NCI-H345 (cell line): ENCODE results near the gene TNFRSF8.
"Not testable (repeated sequence)": the region's sequence is repeated elsewhere in the genome, so short reads cannot be mapped to it uniquely, and the experiment has no call there.

ENCODE experiments used
- DNase-seq: peaks from one replicate; lab custom pipeline; 2025; lab: John Stamatoyannopoulos, UW

The TNFRSF8 gene

GRCh38 chr1:12087797-12088314 is 24.8 kb downstream of the TNFRSF8 start:
- no peak for DNase-seq

GRCh38 chr1:12088607-12089006 is 25.5 kb downstream of the TNFRSF8 start:
- no peak for DNase-seq

GRCh38 chr1:12090326-12090725 is 27.2 kb downstream of the TNFRSF8 start:
- DNase-seq = no peak

DNA sequence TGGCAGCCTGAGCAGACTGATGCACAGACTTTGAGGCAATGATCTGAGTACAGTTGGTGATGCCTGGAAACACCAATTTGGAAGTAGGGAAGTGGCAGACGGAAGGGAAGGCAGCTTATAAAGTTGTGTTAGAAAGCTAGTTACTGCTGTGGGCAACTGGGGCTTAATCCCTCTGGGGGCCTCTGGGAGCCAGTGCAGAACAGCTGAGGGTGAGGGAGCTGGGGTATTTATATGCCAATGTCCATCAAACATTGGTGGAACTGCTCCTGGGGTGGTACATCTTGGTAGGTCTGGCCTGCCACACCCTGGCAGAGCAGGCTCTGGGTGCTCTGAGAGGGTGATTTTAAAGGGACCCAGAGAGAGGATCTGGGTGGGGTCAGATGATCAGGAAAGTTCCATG is 28.1 kb downstream of the TNFRSF8 start:
- DNase-seq = no peak

GRCh38 chr1:12094180-12094579 is 31.1 kb downstream of the TNFRSF8 start:
- no peak for DNase-seq

DNA sequence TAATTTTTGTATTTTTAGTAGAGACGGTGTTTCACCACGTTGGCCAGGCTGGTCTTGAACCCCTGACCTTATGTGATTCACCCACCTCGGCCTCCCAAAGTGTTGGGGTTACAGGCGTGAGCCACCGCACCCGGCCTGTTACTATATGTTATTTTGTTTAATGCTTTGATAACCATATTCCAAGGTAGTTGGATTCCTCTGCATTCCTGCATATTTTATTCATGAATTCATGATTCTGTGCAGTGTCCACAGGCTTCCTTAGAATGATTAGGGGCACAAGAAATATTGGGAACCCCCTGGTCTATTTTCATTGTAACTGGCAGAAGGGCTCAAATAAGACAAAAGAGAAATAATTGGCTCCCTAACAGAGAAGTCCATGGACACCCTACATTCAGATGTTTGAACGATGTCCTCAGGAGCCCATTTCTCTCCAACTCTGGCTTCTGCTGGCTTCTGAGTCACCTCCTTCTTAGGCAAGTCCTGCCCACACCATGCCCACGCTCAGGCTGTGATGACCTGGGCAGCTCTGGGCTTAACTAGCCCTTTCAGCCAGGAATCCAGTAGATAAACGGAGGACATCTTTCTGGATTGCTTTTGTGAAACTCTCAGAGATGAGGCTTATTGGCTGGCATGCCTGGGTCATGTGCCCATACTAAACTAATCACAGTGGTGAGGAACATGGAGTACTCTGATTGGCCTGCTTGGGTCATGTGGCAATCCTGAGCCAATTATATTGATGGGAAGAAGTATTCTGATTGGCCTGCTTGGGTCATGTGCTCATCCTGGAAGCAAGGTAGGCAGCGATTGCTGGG is 32.6 kb downstream of the TNFRSF8 start:
- no peak for DNase-seq

- no peak for DNase-seq
These were observed 33.5 kb downstream of the TNFRSF8 start for GRCh38 chr1:12096615-12097014.

GRCh38 chr1:12097321-12097720 is 34.2 kb downstream of the TNFRSF8 start:
- no peak for DNase-seq

DNA sequence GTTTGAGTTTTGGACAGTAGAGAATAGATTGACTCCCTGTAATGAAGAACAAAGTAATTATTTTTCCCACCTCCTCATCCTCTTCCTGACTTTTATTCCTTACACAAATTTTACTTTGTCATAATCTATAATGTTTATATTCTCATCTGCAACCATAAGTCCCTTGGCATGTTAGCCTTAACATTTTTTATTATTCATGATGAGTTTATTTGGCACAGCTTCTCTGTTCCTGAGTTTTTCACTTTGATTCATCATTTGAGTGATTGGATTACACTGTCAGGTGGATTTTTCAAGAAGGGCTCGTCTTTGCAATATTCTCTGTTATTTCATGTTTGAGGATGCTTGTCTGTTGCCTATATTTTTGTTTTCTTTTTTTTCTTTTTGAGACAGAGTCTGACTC is 35.7 kb downstream of the TNFRSF8 start:
- DNase-seq = no peak

GRCh38 chr1:12099610-12100009 is 36.5 kb downstream of the TNFRSF8 start:
- DNase-seq = no peak

DNA sequence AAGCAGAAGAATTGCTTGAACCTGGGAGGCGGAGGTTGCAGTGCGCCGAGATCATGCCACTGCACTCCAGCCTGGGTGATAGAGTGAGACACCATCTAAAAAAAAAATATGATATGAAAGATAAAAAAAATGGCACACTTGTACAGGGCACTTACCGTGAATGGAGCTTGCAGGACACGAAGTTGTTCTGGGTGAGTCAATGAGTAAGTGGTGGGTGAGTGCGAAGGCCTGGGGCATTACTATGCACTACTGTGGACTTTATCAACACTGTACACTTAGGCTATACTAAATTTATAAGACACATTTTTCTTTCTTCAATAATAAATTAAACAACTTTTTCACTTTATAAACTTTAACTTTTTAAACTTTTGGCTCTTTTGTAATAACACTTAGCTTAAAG is 37.0 kb downstream of the TNFRSF8 start:
- DNase-seq = no peak

DNA sequence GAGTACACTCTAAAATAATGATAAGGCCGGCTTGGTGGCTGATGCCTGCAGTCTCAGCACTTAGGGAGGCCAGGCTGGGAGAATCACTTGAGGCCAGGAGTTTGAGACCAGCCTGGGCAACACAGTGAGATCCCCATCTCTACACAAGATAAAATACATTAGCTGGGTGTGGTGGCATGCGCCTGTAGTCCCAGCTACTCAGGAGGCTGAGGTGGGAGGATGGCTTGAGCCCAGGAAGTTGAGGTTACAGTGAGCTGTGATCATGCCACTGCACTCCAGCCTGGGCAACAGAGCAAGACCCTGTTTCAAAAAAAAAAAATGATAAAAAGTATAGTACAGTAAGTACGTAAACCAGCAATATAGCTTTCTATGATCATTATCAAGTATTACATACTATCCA is 38.0 kb downstream of the TNFRSF8 start:
- DNase-seq = not testable (repeated sequence)

GRCh38 chr1:12102066-12102465 is 39.0 kb downstream of the TNFRSF8 start:
- DNase-seq = no peak

- DNase-seq = no peak
These were observed 41.3 kb downstream of the TNFRSF8 start for GRCh38 chr1:12104417-12104816.

DNA sequence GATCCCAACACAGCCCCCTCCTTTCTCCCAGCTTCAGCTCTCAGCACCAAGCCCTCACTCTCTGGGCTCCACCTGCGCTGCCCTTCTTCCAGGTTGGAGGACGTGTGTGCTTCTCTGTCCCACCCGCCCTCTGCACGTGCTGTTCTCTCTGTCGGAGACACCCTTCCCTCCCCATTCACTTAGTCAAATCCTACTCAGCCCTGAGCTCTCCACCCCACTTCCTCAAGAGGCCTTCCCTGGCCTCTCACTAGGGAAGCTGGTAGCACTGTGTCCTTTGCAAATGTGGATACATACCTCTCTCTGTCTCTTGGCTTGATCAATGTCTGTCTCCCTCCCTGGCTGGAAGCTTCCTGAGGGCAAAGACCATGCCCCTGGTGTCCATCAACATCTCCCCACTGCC is 43.0 kb downstream of the TNFRSF8 start:
- DNase-seq = no peak

- DNase-seq = not testable (repeated sequence)
These were observed 43.8 kb downstream of the TNFRSF8 start for GRCh38 chr1:12106861-12107260.

GRCh38 chr1:12107718-12108117 is 44.6 kb downstream of the TNFRSF8 start:
- DNase-seq = no peak

DNA sequence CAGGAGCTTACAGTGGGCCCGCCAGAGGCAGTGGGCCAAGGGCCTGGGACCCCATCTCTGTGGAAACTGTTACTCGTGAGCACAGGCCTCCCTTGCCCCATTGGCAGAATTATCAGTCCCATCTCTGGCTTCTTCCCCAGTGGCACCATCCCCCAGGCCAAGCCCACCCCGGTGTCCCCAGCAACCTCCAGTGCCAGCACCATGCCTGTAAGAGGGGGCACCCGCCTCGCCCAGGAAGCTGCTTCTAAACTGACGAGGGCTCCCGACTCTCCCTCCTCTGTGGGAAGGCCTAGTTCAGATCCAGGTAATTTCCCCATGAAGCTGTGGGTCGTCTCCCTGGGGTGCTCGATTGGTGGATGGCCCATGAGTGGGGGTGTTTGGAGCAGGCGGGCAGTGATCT is 46.8 kb downstream of the TNFRSF8 start:
- no peak for DNase-seq

DNA sequence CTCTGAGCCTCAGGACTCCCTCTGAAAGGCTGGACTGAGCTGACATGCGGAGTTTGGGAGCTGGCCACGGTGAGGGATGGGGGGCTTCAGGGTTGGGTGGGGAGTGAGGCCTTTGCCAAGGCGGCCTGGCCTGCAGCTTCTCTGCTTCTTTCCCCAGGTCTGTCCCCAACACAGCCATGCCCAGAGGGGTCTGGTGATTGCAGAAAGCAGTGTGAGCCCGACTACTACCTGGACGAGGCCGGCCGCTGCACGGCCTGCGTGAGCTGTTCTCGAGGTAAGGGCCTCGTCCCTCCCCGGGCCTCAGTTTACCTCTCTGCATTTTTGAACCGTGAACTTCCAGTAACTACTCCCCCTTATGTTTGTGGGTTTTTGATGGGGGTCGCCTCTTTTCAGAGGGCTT is 48.6 kb downstream of the TNFRSF8 start:
- no peak for DNase-seq

DNA sequence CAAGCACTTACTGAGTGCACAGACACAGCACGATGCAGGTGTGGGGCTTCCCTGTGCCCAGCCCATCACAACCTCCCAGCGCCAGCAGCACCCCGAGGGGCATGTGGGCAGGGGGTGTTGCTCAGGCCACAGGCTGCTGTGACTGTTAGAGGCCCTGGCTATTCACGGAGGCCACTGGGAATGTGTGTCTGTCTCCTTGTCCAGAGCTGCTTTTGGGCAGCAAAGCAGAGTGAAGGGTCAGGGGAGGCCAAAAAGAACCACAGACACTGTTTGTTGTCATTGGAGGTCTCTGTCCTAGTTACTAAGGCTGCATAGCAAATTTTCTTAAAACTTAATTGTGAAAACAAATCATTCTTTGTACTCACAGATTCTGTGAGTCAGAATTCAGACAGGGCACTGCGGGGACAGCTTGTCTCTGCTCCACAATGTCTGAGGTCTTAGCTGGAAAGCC is 49.6 kb downstream of the TNFRSF8 start:
- DNase-seq = no peak

DNA sequence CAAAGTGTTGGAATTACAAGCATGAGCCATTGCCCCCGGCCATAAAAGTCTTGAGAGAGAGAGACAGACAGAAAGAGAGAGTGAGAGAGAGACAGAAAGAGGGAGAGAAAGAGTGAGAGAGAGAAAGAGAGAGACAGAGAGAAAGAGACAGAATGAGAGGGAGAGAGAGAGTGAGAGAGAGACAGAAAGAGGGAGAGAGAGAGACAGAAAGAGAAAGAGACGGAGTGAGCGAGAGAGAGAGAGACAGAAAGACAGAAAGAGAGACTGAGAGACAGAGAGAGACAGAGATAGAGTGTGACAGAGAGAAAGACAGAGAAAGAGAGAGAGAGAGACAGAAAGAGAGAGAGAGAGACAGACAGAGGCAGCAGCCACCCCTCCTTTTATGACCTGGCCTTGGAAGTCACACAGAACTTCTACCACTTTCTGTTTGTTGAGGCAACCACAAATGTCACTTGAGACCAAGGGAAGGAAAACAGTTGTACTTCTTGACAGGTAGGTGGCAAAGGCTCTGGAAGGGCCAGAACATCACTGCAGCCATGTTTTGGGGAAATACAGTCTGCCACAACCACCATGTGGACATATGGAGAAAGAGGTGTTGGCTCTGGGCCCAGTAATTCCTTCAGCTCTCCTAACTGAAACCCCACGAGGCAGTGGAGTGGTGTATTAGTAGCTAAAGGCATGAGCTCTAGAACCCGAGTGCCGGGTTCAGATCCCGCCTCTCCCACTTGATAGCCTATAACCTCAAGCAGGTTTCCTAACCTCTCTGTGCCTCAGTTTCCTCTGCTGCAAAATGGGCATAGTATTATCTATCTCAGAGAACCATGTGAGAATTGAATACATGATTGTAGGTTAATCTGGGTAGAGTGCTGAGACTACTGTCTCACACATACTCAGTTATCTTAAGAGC is 50.6 kb downstream of the TNFRSF8 start:
- DNase-seq = peak; percentile 7

- DNase-seq = no peak
These were observed 51.2 kb downstream of the TNFRSF8 start for GRCh38 chr1:12114340-12114683.

DNA sequence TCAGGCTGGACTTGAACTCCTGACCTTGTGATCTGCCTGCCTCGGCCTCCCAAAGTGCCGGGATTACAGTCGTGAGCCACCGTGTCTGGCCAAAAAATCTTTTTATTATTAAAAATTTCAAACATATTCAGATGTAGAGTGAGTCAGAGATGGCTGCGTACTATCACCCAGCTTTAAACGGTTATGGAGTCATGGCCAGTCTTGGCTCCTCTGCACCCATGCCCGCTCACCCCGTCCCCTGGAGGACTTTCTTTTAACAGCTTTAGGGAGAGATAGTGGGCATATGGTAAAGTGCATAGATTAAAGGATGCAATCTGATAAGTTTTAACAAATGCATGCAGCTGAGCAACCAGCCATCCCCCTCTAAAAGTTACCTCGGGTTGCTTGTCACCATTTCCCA is 51.8 kb downstream of the TNFRSF8 start:
- DNase-seq = no peak
